T-helper 2 cell treated with Interferon-gamma antibody and Interleukin-4, amounts not matched to agents 100 ng/mL and 5 ng/mL, for 36 hours (primary cell): ENCODE data around the gene HADHA. TPM values are rescaled to one million over a fixed set of nuclear protein-coding genes. Genes with fewer than 3 reads are reported as not detected.

ENCODE experiments used
- intact Hi-C: fragments of 100-400 bp; cut with micrococcal nuclease; formaldehyde crosslinking; loops from one replicate; pipeline ENCODE4 v1.15.1; 2023
- total RNA-seq: library from RNA; stranded (reverse); gene quantifications from 2 replicates; pipeline ENCODE4 v1.2.3, GENCODE V29; 2022

The HADHA gene
- total RNA-seq, 1 donor from 2014 or later, result 117 TPM

GRCh38 chr2:26148501-26148900 is 95.9 kb downstream of the HADHA start:
- intact Hi-C loops, result no loop called here

DNA sequence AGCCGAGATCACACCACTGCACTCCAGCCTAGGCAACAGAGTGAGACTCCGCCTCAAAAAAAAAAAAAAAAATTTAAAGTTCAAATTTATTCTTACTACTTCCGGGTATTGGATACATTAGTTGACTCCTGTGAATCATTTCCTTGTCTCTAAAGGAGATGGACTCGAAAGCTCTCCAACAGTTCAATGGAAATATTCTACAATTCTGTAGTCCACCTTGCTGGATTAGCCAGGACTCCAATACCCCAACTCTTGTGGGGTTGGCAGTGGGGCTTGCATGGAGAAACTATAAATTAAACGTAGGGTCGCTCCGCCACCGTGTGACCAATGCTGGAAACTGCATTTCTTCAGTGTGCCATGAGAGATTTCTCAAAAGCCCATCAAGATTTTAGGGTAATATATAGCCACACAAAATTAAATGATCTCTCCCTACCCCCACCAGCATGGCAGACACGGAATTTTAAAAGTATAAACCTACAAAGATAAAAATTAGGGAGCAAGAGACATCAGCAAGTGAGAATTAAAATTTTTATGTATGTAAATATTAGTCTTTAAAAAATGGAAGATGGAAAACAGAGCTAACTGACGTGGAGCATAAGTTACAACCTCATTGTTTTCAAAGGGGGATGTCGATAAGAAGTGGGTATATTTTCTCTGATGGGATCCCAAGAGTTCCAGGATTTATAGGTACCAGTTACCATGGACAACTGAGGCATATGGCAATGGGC is 99.3 kb downstream of the HADHA start:
- intact Hi-C loops, result loop anchor here (1.0 kb wide), 3 partner anchors 57 to 194 kb away; no protein-coding TSS in a partner anchor

GRCh38 chr2:26144031-26144430 is 100.4 kb downstream of the HADHA start:
- intact Hi-C loops, result no loop called here

DNA sequence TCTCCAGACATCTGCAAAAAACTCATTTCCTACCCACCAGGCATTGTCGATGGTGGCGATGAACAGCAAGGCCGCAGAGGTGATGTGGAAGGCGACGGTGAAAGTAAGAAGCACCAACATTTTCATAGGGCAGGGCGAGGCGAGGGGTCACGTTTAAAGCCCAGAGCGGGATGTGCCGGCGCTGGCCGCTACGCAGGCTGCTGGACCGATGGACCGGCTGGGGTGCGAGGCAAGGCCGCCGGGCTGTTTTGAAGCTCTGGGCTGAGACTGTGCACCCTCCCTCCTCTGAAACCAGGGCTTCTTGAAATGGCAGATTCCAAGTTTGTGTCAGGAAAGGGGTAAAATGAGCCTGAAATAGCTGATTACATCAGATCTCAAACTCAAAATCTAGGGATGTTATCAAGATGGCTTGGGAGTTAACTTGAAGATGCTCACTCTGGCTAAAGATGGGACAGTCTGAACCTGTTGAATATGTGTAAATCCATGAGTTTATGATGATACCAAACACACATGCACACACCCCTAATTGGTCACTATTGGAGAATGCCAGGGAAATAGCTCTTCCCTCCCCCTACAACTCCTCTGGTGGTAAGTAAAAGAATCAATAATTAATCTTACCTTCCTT is 103.2 kb downstream of the HADHA start:
- intact Hi-C loops, result no loop called here

Other genes with a start within 250 kb of the HADHA start
- 115 and 119 TPM in 2 replicates for gene RAB10, start 210.5 kb downstream of the HADHA start, total RNA-seq
- 4.1 and 5.3 TPM in 2 replicates for gene GAREM2, start 71.5 kb downstream of the HADHA start, total RNA-seq
- 56.9 and 67.7 TPM in 2 replicates for gene HADHB, start 307 bp upstream of the HADHA start, total RNA-seq
- 37.1 and 38.5 TPM in 2 replicates for gene SELENOI, start 101.5 kb upstream of the HADHA start, total RNA-seq
- 4.8 and 4.9 TPM in 2 replicates for gene ADGRF3, start 102.2 kb upstream of the HADHA start, total RNA-seq
- not detected in 2 replicates for gene DRC1, start 157.3 kb upstream of the HADHA start, total RNA-seq
- 12.1 TPM in 2 replicates for gene OTOF, start 233.5 kb upstream of the HADHA start, total RNA-seq